IPS-18c (cell line): ENCODE data around the gene PPM1B.

ENCODE experiments used
- H3K4me3 ChIP-seq: 2 replicates; pipeline ENCODE4 v1.7.0; 2013; ENCODE audit warnings: low read depth, mild to moderate bottlenecking, low read length, moderate library complexity; ENCODE audit not compliant: insufficient read depth
- H3K9me3 ChIP-seq: one replicate; pipeline ENCODE4 v1.6.1; 2013; ENCODE audit warnings: mild to moderate bottlenecking, low read length, moderate library complexity; ENCODE audit not compliant: control insufficient read depth, insufficient read depth

The PPM1B gene

GRCh38 chr2:44267796-44268648 is 99.3 kb downstream of the PPM1B start:
- Histone ChIP-seq H3K9me3 (no peaks in the 10 kb centered on the region), H3K4me3 (no peak overlapping the region)

GRCh38 chr2:44269831-44270230 is 101.2 kb downstream of the PPM1B start:
- no peaks in the 10 kb centered on the region for H3K9me3 ChIP-seq
- no peak overlapping the region for H3K4me3 ChIP-seq

- Histone ChIP-seq H3K9me3 (no peaks in the 10 kb centered on the region), H3K4me3 (no peak overlapping the region)
These were observed 102.6 kb downstream of the PPM1B start for GRCh38 chr2:44271296-44271695.

GRCh38 chr2:44273076-44273475 is 104.4 kb downstream of the PPM1B start:
- Histone ChIP-seq H3K9me3 (no peaks in the 10 kb centered on the region), H3K4me3 (no peak overlapping the region)

GRCh38 chr2:44273596-44273995 is 104.9 kb downstream of the PPM1B start:
- Histone ChIP-seq H3K4me3 (no peak overlapping the region), H3K9me3 (no peaks in the 10 kb centered on the region)

- Histone ChIP-seq H3K4me3 (no peak overlapping the region), H3K9me3 (no peaks in the 10 kb centered on the region)
These were observed 107.2 kb downstream of the PPM1B start for GRCh38 chr2:44275927-44276303.

- Histone ChIP-seq H3K4me3 (no peak overlapping the region), H3K9me3 (no peaks in the 10 kb centered on the region)
These were observed 108.9 kb downstream of the PPM1B start for GRCh38 chr2:44277541-44277940.

- no peaks in the 10 kb centered on the region for H3K9me3 ChIP-seq
- H3K4me3 ChIP-seq = no peak overlapping the region
These were observed 112.2 kb downstream of the PPM1B start for GRCh38 chr2:44280869-44281268.
